ENCODE measurements around the gene FPR2. TPM values are rescaled to one million over a fixed set of nuclear protein-coding genes. Genes with fewer than 3 reads are reported as not detected.

The FPR2 gene
- total and polyA plus RNA-seq, 9 of the 15 experiments (the other 6 are each of a cell fraction or from before 2014, with no cell fraction given): 0.03 to 0.15 (median 0.07) TPM; not detected in 6

DNA sequence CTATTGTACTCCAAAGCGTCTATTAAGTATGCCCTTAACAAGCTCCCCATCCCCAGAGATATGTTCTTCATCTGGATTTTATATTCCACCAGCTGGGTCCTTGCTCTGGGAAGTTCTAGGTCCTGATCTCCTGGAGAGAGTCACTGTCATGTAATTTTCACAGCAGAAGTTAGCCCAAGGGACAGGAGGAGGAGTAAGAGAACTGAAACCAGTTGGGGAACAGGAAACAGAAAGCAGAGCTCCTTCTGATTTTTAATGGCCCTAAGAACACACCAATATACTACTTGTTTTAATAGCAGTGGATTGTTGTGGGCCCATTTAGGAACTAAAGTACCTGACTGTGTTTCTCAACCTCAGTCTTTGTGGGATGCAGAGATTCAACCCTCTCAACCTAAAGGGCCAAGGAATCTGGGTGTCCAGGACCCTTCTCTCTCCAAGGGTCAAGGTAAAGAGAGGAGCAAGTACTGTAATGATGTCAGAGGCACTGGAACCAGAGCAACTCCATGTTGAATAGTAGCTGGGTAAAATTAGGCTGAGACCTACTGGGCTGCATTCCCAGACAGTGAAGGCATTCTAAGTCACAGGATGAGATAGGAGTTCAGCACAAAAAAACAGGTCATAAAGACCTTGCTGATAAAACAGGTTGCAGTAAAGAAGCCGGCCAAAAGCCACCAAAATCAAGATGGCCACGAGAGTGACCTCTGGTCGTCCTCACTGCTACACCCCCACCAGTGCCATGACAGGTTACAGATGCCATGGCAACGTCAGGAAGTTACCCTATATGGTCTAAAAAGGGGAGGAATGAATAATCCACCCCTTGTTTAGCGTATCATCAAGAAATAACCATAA is 25.9 kb downstream of the FPR2 start (continued):
- TF ChIP-seq, protein P1, sequence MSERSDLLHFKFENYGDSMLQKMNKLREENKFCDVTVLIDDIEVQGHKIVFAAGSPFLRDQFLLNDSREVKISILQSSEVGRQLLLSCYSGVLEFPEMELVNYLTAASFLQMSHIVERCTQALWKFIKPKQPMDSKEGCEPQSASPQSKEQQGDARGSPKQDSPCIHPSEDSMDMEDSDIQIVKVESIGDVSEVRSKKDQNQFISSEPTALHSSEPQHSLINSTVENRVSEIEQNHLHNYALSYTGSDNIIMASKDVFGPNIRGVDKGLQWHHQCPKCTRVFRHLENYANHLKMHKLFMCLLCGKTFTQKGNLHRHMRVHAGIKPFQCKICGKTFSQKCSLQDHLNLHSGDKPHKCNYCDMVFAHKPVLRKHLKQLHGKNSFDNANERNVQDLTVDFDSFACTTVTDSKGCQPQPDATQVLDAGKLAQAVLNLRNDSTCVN (CRISPR knock-in tag; IDR thresholded peaks at IDR 0.05): peak; percentile 89; the same call in 1 of the 2 replicates
- TF ChIP-seq MECOM (CRISPR knock-in tag; IDR thresholded peaks at IDR 0.05): peak; percentile 96
- peak; percentile 93 for TF ChIP-seq ILK (tag; IDR thresholded peaks at IDR 0.05; ENCODE audit: borderline replicate concordance, low read depth)
- peak; percentile 49; the same call in 1 of the 2 replicates for TF ChIP-seq ZNF507 (tag; conservative IDR thresholded peaks at IDR 0.05)
- peak; percentile 99 for TF ChIP-seq ZNF644 (tag; IDR thresholded peaks at IDR 0.05; ENCODE audit: low read depth)
- TF ChIP-seq POLR3G (IDR thresholded peaks at IDR 0.05; ENCODE audit: extremely low read depth, insufficient read length, insufficient replicate concordance): no peak
- no peak for TF ChIP-seq DPF2 (IDR thresholded peaks at IDR 0.05)
- TF ChIP-seq POU5F1 (IDR thresholded peaks at IDR 0.05; ENCODE audit: borderline replicate concordance, low read depth, low read length, partially characterized antibody): no peak
- no peak for TF ChIP-seq ZNF384 (IDR thresholded peaks at IDR 0.05; ENCODE audit: low read depth, low read length)
- TF ChIP-seq, protein P2, sequence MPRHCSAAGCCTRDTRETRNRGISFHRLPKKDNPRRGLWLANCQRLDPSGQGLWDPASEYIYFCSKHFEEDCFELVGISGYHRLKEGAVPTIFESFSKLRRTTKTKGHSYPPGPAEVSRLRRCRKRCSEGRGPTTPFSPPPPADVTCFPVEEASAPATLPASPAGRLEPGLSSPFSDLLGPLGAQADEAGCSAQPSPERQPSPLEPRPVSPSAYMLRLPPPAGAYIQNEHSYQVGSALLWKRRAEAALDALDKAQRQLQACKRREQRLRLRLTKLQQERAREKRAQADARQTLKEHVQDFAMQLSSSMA (CRISPR knock-in tag; IDR thresholded peaks at IDR 0.05): 0 out of 2 replicates have a peak, but pooled peaks have one; percentile 32
- TF ChIP-seq, protein P3, sequence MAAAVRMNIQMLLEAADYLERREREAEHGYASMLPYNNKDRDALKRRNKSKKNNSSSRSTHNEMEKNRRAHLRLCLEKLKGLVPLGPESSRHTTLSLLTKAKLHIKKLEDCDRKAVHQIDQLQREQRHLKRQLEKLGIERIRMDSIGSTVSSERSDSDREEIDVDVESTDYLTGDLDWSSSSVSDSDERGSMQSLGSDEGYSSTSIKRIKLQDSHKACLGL (CRISPR knock-in tag; IDR thresholded peaks at IDR 0.05; ENCODE audit: borderline replicate concordance, poor library complexity, severe bottlenecking): no peak
- no peak for TF ChIP-seq CEBPB (tag; IDR thresholded peaks at IDR 0.05)
- TF ChIP-seq, protein P4, sequence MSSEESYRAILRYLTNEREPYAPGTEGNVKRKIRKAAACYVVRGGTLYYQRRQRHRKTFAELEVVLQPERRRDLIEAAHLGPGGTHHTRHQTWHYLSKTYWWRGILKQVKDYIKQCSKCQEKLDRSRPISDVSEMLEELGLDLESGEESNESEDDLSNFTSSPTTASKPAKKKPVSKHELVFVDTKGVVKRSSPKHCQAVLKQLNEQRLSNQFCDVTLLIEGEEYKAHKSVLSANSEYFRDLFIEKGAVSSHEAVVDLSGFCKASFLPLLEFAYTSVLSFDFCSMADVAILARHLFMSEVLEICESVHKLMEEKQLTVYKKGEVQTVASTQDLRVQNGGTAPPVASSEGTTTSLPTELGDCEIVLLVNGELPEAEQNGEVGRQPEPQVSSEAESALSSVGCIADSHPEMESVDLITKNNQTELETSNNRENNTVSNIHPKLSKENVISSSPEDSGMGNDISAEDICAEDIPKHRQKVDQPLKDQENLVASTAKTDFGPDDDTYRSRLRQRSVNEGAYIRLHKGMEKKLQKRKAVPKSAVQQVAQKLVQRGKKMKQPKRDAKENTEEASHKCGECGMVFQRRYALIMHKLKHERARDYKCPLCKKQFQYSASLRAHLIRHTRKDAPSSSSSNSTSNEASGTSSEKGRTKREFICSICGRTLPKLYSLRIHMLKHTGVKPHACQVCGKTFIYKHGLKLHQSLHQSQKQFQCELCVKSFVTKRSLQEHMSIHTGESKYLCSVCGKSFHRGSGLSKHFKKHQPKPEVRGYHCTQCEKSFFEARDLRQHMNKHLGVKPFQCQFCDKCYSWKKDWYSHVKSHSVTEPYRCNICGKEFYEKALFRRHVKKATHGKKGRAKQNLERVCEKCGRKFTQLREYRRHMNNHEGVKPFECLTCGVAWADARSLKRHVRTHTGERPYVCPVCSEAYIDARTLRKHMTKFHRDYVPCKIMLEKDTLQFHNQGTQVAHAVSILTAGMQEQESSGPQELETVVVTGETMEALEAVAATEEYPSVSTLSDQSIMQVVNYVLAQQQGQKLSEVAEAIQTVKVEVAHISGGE (CRISPR knock-in tag; IDR thresholded peaks at IDR 0.05): peak in 2 of 3 experiments; percentile 28 to 87; a peak in 2 of 6 replicates
- TF ChIP-seq C11orf30 (IDR thresholded peaks at IDR 0.05; ENCODE audit: low read depth): no peak
- TF ChIP-seq SMAD2 (IDR thresholded peaks at IDR 0.05; ENCODE audit: low read depth, low read length): no peak
- no peak for TF ChIP-seq HNRNPUL1 (IDR thresholded peaks at IDR 0.05; ENCODE audit: low read length)
- TF ChIP-seq HDAC6 (IDR thresholded peaks at IDR 0.05; ENCODE audit: low read depth, low read length): no peak
- TF ChIP-seq TBL1XR1 (IDR thresholded peaks at IDR 0.05; ENCODE audit: low read length in 2 of 2): no peak
- TF ChIP-seq TGIF2 (CRISPR knock-in tag; IDR thresholded peaks at IDR 0.05): no peak
- TF ChIP-seq ATF1 (CRISPR knock-in tag; IDR thresholded peaks at IDR 0.05): no peak
- peak; percentile 77 for TF ChIP-seq ATF1 (tag; IDR thresholded peaks at IDR 0.05)
- no peak; the same call in 1 of the 2 replicates for TF ChIP-seq CBFA2T3 (IDR thresholded peaks at IDR 0.05)

All from K562 (cell line).